ENCODE results near the gene PEPD. TPM values are rescaled to one million over a fixed set of nuclear protein-coding genes. Genes with fewer than 3 reads are reported as not detected.

PEPD gene
- total and polyA plus RNA-seq, 2 donors (not counting 3 experiments of a cell fraction or from before 2014, with no cell fraction given): 73.7 to 126 TPM

DNA sequence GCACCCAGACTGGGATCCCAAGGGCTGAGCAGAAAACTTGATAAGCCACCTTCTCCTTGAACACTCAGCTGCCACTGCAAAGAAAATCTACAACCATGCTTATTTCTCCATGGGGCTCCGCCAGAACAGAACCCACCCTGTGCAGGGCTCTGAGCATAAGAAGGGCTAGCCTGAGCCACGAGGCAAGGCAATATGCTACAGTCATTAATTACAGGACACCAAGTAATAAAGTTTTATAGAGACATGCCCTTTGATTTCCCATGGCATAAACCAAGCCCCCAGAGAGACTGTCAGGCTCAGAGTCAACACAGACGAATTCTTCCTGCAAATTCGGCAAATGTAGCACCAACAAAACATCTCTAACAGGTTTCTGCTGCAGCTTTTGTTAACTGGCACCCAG lies 5.7 kb downstream of the PEPD start:
- no TSS peak for BruUV-seq (replicated peaks)
- TF ChIP-seq MAX (IDR thresholded peaks at IDR 0.05; ENCODE audit: insufficient read depth, insufficient read length) (no peak), JUN (IDR thresholded peaks at IDR 0.05; ENCODE audit: borderline replicate concordance, insufficient read depth, insufficient read length, low read depth) (no peak), FOS (IDR thresholded peaks at IDR 0.05; ENCODE audit: borderline replicate concordance, insufficient read depth, low read length) (no peak), CTCF (IDR thresholded peaks at IDR 0.05; ENCODE audit: extremely low read depth in 1 of 2, insufficient read depth in 1 of 2, low read depth in 1 of 2, low read length in 2 of 2) (no peak), POLR2AphosphoS5 (IDR thresholded peaks at IDR 0.05; ENCODE audit: insufficient read depth, low read depth, low read length) (no peak), MYC (IDR thresholded peaks at IDR 0.05; ENCODE audit: low read depth, low read length) (no peak), GATA2 (IDR thresholded peaks at IDR 0.05; ENCODE audit: insufficient read depth, insufficient read length, low read depth, low read length) (no peak), EZH2 (IDR thresholded peaks at IDR 0.05; ENCODE audit: borderline replicate concordance, low read depth, low read length, severe bottlenecking) (no peak), POLR2A (IDR thresholded peaks at IDR 0.05; ENCODE audit: low read depth, low read length) (no peak)
- no peak for DNase-seq (ENCODE audit: low read depth, low spot score)
- Histone ChIP-seq H3K9me3 (replicated peaks; ENCODE audit: control insufficient read depth, insufficient read depth, low read length) (no peaks in the 10 kb centered on the region), H3K9me1 (replicated peaks; ENCODE audit: control insufficient read depth, extremely low read depth, insufficient read depth, low read length) (no peaks in the 10 kb centered on the region), H2AFZ (ENCODE audit: low read depth, low read length) (no peak overlapping the region), H3K4me1 (ENCODE audit: control insufficient read depth, extremely low read depth, insufficient read depth, low read length) (peaks cover 4% of the 10 kb centered on the region), H4K20me1 (replicated peaks; ENCODE audit: control insufficient read depth, extremely low read depth, insufficient read depth, low read length) (no peaks in the 10 kb centered on the region), H3K4me3 (replicated peaks in 1 of 3; ENCODE audit: insufficient read depth in 1 of 3, low read depth in 1 of 3, low read length in 3 of 3) (no peak overlapping the region), H3K27me3 (ENCODE audit: control insufficient read depth in 2 of 2, insufficient read depth in 2 of 2, low read length in 2 of 2) (no peaks in the 10 kb centered on the region), H3K27ac (ENCODE audit: insufficient read depth, low read depth, low read length) (no peak overlapping the region), H3K9ac (replicated peaks; ENCODE audit: extremely low read depth, insufficient read depth, low read length) (no peak overlapping the region), H3K4me2 (ENCODE audit: insufficient read depth, low read length) (no peak overlapping the region), H3K36me3 (ENCODE audit: control insufficient read depth in 2 of 2, extremely low read depth in 1 of 2, insufficient read depth in 2 of 2, low read length in 2 of 2) (peaks cover 0 to 2% of the 10 kb centered on the region in 2 experiments), H3K79me2 (ENCODE audit: control insufficient read depth, insufficient read depth, low read length) (peaks cover 10% of the 10 kb centered on the region)
- no peak for FAIRE-seq
- intact Hi-C loops (cut with micrococcal nuclease): no loop called here
- ChIA-PET CTCF (no interaction called here), POLR2A (no interaction called here)
- dilution Hi-C loops (cut with MboI; ENCODE audit: extremely low pct_ligation_motif_present, low sequenced_read_pairs): no loop called here
